ENCODE results near the gene IL1RL1.
"Not testable (repeated sequence)": the region's sequence is repeated elsewhere in the genome, so short reads cannot be mapped to it uniquely, and the experiment has no call there.

- not testable (repeated sequence) for TF ChIP-seq POLR2A (IDR thresholded peaks at IDR 0.05; ENCODE audit: extremely low read depth, insufficient read length); MAX (IDR thresholded peaks at IDR 0.05; ENCODE audit: low read depth, low read length)
Observed at GRCh38 chr2:102324914-102325313, 13.6 kb downstream of the IL1RL1 start.
